Measurements from ENCODE around the gene BCL2A1.
"Not testable (repeated sequence)": the region's sequence is repeated elsewhere in the genome, so short reads cannot be mapped to it uniquely, and the experiment has no call there.

Gene BCL2A1

DNA sequence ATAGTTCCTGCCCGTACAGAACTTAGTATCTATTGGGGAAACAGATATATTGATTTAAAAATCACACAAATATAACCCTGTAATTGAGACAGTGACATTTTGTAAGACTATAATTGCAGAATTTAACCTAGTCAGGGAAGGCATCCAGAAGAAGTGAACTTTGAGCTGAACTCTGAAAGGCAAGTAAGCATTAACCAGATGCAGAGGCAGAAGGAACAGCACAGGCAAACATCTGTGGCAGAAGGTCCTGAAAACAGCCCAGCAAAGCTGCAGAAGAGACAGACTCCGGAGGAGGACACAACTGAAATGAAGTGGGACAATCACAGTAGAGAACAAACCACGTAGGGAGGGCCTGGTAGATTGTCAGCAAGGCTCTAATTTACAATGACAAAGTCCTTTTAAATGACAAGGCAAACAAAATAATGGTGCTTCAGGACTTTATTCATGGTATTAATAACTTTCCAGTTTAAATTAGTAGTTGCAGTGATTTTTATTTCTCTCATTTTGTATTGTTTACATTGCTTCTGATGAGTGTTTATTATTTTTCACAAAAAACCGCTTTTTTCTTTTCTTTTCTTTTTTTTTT is 14.5 kb downstream of the BCL2A1 start:
- no peak for DNase-seq

DNA sequence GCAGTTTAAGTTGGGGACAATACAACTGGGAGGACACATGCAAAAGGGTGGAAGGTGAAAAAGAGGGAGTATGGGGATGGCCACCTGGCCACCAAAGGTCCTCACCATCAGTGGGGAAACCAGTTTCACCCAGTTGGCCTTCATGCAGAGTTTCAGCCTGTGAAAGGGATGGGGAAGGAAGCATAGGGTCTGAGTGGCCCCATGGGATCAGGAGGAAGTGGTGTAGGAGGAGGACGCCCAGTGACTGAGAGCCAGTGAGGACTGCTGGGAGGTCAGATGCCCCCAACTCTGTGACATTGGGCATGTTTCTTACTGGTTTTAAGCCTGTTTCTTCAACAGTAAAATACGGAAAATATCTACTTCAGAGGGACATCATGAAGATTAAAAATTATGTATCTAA is 16.3 kb downstream of the BCL2A1 start:
- peak; percentile 48 for DNase-seq

DNA sequence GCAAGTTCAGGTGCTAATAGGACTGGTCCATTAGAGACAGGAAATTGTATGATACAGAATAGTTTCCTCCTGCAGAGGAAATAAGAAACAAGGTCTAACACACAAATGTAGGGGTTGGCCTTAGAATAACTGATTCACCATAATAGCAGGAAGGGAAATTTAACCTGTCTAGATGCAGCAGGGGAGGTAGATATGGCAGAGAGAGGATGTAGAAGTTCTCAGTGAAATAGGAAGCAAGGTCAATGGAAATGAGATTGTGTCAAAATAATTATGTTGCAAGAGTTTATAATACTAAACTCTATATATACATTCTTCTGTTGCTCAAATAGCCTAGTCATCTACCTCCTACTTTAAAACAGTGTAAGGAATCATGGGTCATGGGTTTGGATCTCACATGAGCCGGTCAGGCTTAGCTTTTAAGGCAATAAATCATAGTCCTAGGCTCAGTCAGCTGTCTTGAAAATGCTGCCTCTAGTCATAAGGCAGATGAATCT is 17.0 kb downstream of the BCL2A1 start:
- peak; percentile 73 for DNase-seq

DNA sequence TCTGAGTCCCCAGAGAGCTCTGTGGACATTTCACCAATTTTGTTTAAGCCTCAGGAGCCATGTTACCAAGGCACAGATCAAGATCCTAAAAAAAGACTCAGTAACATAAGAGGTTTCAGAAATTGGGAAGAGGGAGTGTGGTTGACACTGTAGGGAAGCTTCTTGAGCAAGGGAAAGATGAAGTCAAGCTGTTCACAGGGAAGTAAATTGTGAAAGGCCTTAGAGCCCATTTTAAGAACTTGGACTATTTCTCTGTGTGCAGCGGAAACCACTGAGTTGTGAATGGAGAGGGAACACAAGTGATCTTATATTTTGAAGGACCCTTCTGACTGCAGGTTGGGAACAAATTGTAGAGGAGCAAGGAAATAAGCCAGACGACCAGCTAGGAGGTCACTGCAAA is 18.7 kb downstream of the BCL2A1 start:
- DNase-seq: peak; percentile 86

DNA sequence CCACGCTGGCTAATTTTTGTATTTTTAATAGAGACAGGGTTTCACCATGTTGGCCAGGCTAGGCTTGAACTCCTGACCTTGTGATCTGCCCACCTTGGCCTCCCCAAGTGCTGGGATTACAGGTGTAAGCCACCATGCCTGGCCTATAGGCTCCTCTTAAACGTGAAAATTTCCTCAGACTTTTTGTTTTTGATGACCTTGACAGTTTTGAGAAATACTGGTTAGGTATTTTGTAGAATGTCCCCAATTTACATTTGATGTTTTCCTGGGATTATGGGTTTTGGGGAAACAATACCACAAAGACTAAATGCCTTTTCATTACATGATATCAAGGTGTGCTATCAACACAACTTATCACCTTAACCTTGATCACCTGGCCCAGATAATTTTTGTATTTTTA is 20.7 kb downstream of the BCL2A1 start:
- no peak for DNase-seq

DNA sequence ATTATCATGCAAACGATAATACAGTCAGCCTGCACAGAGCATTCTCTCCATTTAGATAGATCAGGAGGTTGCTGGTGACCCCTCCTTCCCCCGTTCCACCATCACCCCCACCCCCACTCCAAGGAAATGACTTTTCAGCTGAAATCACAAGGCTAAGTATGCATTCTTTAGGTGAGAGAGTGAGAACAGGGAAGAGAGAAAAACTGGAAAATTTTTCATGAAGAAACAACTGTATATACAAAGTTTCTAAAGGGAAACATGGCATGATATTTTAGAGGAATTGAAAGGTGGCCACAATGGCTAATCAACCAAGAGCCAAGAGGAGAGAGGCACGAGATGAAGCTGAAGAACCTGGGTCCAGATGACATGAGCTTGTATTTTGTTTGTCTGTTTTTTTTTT is 22.2 kb downstream of the BCL2A1 start:
- no peak for DNase-seq

DNA sequence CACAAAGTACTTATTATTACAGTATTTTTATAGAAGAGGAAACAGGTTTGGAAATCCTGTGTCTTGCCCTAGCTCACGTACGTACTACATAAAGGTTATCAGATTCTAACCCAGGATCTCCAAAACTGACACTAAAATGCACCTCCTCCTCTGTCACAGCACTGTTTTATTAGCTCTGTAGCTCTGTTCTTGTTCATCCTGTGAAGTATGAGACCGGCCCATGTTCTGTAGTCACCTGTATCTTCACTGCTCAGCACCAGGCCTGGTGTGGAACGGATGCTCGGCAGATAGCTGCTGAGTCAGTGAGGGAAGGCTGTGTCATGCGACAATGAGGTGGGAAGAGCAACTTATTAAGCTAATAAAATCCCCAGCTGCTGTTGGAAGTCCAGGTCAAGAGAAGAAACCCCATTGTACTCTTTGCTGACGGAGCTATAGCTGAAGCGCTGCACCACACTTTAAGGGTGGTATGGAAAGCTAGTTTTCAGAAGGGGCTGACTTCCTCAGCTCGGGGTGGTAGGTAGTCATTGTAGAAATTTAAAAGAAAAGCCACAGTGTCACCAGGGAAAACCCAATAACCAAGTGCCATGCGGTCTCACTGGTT is 22.8 kb downstream of the BCL2A1 start:
- DNase-seq: no peak

DNA sequence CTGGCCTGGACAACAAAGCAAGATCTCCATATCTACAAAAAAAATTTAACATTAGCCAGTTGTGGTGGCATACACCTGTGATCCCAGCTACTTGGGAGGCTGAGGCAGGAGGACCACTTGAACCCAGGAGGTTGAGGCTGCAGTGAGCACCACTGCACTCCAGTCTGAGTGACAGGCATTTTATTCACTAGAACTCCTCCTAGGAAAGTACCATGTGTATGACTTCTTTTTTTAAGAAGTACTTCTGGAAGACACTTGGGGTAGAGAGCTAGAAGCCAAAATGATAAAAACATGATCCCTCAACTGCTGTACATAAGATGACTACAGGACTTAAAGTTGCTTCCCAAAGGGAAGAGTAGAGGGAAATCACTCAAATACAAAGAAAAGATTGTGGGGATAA is 24.0 kb downstream of the BCL2A1 start:
- DNase-seq: no peak

DNA sequence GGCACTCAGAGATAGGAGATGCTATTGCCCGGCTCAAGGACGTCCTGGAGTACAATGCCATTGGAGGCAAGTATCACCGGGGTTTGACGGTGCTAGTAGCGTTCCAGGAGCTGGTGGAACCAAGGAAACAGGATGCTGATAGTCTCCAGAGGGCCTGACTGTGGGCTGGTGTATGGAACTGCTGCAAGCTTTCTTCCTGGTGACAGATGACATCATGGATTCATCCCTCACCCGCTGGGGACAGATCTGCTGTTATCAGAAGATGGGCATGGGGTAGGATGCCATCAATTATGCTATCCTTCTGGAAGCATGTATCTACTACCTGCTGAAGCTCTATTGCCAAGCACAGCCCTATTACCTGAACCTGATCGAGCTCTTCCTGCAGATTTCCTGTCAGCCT is 26.4 kb downstream of the BCL2A1 start:
- DNase-seq: no peak

DNA sequence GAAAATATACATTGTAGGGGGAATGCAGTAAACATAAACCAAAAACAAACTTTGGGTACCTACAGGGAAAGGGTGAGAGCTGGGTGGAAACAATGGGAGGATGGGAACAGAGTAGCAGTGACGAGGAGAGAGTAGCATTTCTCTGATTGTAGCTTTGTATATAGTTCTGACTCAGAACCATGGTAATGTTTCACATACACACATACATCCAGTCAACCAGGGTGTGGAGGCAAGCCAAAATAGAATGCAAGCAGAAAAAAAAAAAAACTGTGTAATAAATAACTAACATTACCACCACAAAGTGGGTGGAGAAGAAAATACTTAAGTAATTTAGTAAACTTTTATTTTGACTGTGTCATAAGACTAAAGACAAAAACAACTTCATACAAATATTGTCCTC is 27.2 kb downstream of the BCL2A1 start:
- DNase-seq: no peak

DNA sequence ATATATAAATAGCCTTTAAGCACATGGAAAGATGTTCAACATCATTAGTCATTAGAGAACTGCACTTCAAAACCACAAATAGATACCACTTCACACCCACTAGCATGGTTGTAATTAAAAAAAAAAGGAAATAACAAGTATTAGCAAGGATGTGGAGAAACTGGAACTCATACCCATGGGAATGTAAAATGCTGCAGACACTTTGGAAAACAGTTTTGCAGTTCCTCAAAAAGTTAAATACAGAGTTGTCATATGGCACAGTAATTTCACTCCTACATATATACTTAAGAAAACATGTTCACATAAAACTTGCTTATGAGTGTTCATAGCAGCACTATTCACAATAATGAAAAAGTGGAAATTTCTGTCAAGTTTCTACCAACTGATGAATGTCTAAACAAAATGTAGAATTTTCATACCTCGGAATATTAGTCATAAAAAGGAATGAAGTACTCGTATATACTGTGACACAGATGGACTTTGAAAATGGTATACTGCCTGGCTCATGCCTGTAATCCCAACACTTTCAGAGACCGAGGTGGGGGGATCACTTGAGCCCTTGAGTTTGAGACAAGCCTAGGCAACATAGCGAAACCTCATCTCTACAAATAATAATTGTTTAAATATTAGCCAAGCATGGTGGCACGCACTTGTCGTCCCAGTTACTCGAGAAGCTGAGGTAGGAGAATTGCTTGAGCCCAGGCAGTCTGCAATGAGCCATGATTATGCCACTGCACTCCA is 28.1 kb downstream of the BCL2A1 start:
- DNase-seq: peak; percentile 53

DNA sequence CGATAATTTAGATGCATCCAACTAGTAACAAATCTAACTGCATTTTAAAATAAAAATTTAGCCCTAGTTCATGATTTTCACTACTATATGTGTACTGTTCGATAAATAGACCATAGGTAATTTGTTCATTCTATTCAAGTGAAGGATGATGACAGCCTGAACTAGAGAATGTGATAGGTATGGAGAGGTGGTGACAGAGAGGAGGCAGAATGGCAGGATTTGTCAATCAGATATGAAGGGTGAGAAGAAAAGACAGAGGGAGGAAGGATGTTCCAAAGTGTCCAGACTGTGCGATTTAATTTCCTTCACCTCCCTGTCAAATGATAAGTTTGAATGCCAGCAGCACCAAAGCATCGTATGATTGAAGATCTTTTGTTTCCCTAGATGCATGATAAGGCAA is 31.6 kb downstream of the BCL2A1 start:
- DNase-seq: no peak

DNA sequence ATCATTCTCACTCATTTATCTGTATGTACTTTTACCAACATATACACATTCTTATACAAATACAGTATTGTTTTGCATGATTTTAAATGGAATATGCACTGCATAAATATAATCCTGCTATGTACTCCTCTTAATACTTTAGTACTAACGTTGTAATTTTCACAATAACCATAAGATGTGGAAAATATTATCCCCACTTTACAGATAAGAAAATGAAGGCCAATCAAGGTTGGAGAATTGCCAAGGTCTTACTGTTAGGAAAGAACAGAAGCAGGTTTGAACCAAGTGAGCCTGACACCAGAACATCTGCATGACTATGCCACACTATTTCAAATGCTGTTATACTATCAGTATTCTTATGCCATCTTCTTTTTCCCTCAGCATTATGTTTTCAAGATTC is 32.9 kb downstream of the BCL2A1 start:
- no peak for DNase-seq

DNA sequence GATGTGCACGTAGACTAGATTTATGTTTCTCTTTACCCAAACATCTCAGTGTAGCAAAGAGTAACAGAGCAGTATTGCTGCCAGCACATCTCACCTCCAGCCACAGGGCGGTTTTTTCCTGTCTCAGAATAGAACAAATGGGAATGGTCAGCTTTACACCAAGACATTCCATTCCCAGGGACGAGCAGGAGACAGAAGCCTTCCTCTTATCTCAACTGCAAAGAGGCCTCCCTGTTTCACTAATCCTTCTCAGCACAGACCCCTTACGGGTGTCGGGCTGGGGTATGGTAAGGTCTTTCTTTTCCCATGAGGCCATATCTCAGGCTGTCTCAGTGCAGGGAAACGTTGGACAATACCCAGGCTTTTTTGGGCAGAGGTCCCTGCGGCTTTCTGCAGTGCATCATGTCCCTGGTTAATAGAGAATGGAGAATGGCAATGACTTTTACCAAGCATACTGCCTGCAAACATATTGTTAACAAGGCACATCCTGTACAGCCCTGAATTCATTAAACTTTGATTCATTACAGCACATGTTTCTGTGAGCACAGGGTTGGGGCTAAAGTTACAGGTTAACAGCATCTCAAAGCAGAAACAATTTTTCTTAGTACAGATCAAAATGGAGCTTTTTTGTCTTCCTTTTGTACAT is 35.3 kb downstream of the BCL2A1 start:
- not testable (repeated sequence) for DNase-seq

DNA sequence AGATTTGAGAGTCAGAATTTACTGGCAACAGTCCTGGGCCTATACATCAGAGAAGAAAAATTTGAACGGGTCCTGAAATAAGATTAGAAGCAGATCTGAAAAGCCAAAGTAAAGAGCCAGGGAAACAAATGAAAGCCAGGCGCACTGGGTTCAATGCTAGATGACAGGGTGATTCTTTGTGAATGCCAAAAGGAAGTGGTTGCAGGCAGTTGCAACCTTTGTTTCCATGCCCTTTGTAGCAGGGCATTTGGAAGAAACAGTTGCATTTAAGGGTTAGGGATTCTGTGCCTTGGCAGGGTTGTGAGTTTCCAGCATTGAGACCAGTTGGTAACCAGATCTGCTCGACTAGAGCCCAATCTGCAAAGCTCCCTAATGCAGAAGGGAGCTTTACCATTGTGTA is 37.8 kb downstream of the BCL2A1 start:
- DNase-seq: peak; percentile 14

DNA sequence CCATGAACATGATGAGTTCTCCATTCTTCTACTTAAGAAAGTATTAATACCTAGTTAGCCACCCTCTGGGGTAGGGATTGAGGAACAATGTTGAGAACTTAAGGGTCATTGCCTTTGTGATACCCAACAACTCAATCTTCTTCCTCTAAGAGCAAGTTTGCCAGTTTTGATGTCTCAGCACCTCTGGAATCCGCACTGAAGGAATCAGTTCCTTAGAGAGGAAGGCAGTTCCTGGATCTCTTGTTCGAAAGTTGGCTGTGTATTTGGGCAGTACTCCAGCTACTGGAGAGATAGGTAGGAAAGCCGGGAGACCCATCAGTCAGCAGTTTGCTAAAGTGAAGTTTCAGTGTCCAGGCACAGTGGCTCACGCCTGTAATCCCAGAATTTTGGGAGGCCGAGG is 38.5 kb downstream of the BCL2A1 start:
- no peak for DNase-seq

DNA sequence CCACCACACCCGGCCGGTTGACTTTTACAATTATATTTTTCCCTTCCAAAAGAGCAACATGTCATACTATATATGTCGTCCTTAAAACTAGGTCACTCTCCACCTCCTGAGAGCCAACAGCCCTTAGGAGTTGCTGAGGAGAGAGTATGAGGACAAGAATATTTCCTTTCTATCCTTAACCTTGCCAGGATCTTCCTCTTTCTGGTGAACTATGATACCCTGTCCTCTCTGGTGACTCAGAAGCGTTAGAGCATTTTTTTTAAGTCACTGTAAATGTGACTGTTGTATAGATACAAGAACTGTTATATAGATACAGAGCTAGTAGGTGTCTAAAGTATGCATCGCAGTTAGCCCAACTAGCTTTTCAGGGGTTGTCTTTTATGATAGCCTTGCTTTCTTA is 40.5 kb downstream of the BCL2A1 start:
- DNase-seq: peak; percentile 69

DNA sequence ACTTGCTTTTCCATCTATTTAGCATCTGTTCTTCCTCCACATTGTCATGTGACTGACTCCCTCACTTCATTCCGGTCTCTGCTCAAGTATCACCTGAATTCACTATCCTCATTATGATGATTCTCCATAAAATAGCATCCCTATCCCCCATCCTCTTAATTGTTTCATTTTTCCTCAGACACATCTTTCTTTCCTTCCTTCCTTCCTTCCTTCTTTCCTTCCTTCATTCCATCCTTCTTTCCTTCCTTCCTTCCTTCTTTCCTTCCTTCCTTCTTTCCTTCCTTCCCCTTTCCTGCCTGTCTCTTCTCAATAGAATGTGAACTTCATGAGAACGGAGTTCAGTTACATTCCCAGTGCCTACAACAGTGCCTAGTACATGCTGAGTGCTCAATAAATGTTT is 41.6 kb downstream of the BCL2A1 start:
- no peak for DNase-seq

DNA sequence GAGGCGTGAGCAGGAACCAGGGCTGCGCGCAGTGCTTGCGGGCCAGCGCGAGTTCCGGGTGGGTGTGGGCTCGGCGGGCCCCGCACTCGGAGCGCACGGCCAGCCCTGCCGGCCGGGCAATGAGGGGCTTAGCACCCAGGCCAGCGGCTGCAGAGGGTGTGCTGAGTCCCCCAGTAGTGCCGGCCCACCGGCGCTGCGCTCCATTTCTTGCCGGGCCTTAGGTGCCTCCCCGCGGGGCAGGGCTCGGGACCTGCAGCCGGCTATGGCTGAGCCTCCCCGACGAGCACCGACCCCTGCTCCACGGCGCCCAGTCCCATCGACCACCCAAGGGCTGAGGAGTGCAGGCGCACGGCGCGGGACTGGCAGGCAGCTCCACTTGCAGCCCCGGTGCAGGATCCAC is 44.9 kb downstream of the BCL2A1 start:
- DNase-seq: not testable (repeated sequence)

DNA sequence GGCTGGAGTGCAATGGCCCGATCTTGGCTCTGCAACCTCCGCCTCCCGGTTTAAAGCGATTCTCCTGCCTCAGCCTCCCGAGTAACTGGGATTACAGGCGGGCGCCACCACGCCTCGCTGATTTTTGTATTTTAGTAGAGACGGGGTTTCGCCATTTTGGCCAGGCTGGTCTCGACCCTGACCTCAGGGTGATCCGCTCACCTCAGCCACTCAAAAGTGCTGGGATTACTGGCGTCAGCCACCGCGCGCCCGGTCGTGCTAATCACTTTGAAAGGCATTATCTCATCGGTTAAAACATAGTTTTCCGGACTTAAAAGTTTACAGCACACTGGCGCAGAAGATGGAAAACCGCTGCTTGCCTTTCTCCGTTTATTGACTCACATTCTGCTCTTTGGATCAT is 46.6 kb downstream of the BCL2A1 start:
- DNase-seq: no peak

DNA sequence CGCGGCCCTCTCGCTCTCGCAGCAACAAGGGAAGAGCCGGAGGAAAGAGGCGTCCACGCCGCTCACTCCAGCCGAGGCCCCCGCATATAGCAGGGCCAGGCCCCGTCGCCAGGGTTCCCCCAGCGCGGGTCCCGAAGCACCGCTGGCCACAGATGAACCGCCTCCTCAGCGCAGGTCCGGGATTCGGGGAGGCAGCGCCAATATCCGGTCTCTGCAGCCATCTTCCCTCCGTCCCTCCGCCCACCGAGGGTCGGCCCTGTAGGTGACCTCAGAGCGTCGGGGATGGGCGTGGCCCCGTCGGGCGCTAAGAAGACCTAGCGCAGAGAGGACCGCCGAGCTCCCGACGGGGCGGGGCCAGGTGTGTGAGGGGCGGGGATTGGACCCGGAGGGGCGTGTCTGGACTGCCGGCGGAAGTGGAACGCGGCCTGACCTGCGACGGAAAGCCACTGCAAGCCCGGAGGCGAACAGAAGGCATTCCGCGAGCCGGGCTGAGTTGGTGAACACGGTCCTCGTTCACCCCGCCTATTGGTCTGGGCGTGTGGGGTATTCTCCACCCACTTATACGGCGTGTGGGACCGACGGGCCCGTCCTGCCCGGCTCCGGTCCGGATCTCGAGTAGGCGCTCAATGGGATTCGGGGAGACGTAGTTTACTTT is 47.4 kb downstream of the BCL2A1 start:
- DNase-seq: peak; percentile 96

DNA sequence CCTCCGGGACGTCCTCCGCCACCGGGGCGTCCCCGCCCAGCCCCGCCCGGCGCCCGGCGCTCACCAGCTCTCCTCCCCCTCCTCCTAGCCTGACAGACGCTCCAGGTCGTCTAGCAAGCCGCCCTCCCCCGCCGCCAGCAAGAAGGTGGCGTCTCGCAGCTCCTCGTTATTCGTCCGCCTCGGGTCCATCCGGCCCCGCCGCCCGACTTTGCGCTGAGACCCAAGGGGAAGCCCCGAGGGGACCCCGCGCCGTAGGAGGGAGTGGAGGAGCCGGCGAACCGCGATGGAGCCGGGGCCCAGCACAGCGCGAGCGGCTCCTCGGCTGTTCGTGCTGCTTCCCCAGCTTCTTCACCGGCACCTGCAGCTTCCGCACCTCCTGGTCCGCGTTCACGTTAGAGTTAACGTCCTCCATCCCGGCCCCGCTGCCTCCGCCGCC is 47.9 kb downstream of the BCL2A1 start:
- peak; percentile 29 for DNase-seq

DNA sequence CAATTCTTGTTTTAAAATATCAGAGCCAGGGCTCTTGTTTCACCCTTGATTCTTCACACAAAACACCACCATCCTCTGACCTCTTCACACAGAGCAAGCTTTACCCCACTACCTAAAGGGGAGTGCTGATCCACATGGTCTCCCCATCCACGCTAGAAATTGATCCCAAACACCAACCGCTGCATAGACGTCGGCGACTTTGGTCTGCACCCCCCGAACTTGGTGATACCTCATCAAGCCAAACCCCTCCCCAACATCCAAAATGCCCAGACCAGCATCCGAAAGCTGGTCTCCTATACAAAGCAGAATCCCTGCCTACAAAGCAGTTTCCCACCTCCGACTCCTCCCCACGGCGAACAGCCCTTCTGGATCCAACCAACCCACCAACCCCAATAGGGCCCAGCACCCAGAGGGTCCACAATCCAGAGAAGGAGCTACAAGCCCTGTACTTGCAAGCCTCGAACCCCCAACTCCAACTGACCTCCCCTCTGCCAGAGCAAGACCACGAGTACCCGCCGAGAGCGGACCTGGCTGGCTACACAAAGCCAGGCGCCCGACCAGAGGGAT is 48.4 kb downstream of the BCL2A1 start:
- no peak for DNase-seq
